IgD-negative memory B cell (primary cell): ENCODE measurements around the gene WSCD1. TPM values are rescaled to one million over a fixed set of nuclear protein-coding genes. Genes with fewer than 3 reads are reported as not detected.

Source experiments
- H3K27ac Mint-ChIP-seq, 3 donors: one replicate each; pipeline ENCODE4 v1.8.0; 2020 to 2022; ENCODE audit warnings: mild to moderate bottlenecking in 3 of 3, mixed read lengths in 3 of 3, moderate library complexity in 1 of 3
- H3K27me3 Mint-ChIP-seq: one replicate; pipeline ENCODE4 v1.8.0; 2021; ENCODE audit warnings: mixed read lengths
- H3K36me3 Mint-ChIP-seq: one replicate; pipeline ENCODE4 v1.8.0; 2020; ENCODE audit warnings: mild to moderate bottlenecking, mixed read lengths
- H3K4me1 Mint-ChIP-seq, 3 donors: one replicate each; pipeline ENCODE4 v1.8.0; 2020 to 2022; ENCODE audit warnings: mixed read lengths in 3 of 3, mild to moderate bottlenecking in 1 of 3
- H3K4me3 Mint-ChIP-seq, 4 donors: one replicate each; pipeline ENCODE4 v1.8.0; 2020 to 2022; ENCODE audit warnings: mild to moderate bottlenecking in 4 of 4, mixed read lengths in 4 of 4, moderate library complexity in 3 of 4
- H3K9me3 Mint-ChIP-seq, 3 donors: one replicate each; pipeline ENCODE4 v1.8.0; 2020 to 2021; ENCODE audit warnings: mixed read lengths in 3 of 3, mild to moderate bottlenecking in 1 of 3
- polyA plus RNA-seq: library from polyadenylated mRNA; unstranded; fragments of 300-500 nt; fragmentation: Illumina TruSeq; gene quantifications from one replicate; pipeline ENCODE4 v1.2.3, GENCODE V29; 2021

The WSCD1 gene
- polyA plus RNA-seq, 1 donor from 2014 or later: not detected

GRCh38 chr17:6135236-6135635, 65.1 kb downstream of the WSCD1 start:
- Mint-ChIP-seq H3K27ac (no peak overlapping the region), H3K27me3 (peaks cover 9% of the 10 kb centered on the region), H3K4me1 (no peaks in the 10 kb centered on the region), H3K36me3 (no peaks in the 10 kb centered on the region), H3K4me3 (no peak overlapping the region), H3K9me3 (peaks cover 0 to 2% (median 0%) of the 10 kb centered on the region in 3 donors)

GRCh38 chr17:6135996-6136395, 65.8 kb downstream of the WSCD1 start:
- Mint-ChIP-seq H3K36me3 (no peaks in the 10 kb centered on the region), H3K4me3 (no peak overlapping the region), H3K4me1 (no peaks in the 10 kb centered on the region), H3K27ac (no peak overlapping the region), H3K9me3 (peaks cover 0 to 2% (median 0%) of the 10 kb centered on the region in 3 donors), H3K27me3 (peaks cover 9% of the 10 kb centered on the region)

- peaks cover 0 to 2% (median 1%) of the 10 kb centered on the region in 3 donors for H3K9me3 Mint-ChIP-seq
- H3K27me3 Mint-ChIP-seq: peaks cover 6% of the 10 kb centered on the region
- no peaks in the 10 kb centered on the region for H3K4me1 Mint-ChIP-seq
- H3K4me3 Mint-ChIP-seq: no peak overlapping the region
- H3K36me3 Mint-ChIP-seq: no peaks in the 10 kb centered on the region
- no peak overlapping the region for H3K27ac Mint-ChIP-seq
Observed at GRCh38 chr17:6137716-6138502, 67.7 kb downstream of the WSCD1 start.

GRCh38 chr17:6138761-6139446, 68.7 kb downstream of the WSCD1 start:
- Mint-ChIP-seq H3K27me3 (peaks cover 6% of the 10 kb centered on the region), H3K36me3 (no peaks in the 10 kb centered on the region), H3K4me1 (no peaks in the 10 kb centered on the region), H3K9me3 (peaks cover 0 to 2% (median 1%) of the 10 kb centered on the region in 3 donors), H3K4me3 (no peak overlapping the region), H3K27ac (no peak overlapping the region)

- Mint-ChIP-seq H3K4me1 (no peaks in the 10 kb centered on the region), H3K27me3 (peaks cover 6% of the 10 kb centered on the region), H3K36me3 (no peaks in the 10 kb centered on the region), H3K27ac (no peak overlapping the region), H3K4me3 (no peak overlapping the region), H3K9me3 (peaks cover 0 to 2% (median 1%) of the 10 kb centered on the region in 3 donors)
Observed at GRCh38 chr17:6139447-6139832, 69.3 kb downstream of the WSCD1 start.

GRCh38 chr17:6140188-6140587, 70.0 kb downstream of the WSCD1 start:
- Mint-ChIP-seq H3K36me3 (no peaks in the 10 kb centered on the region), H3K4me1 (no peaks in the 10 kb centered on the region), H3K4me3 (no peak overlapping the region), H3K9me3 (peaks cover 1 to 2% (median 2%) of the 10 kb centered on the region in 3 donors), H3K27ac (no peak overlapping the region), H3K27me3 (peaks cover 6% of the 10 kb centered on the region)

GRCh38 chr17:6140728-6141330, 70.7 kb downstream of the WSCD1 start:
- no peak overlapping the region for H3K4me3 Mint-ChIP-seq
- H3K27ac Mint-ChIP-seq: no peak overlapping the region
- peaks cover 6% of the 10 kb centered on the region for H3K27me3 Mint-ChIP-seq
- H3K36me3 Mint-ChIP-seq: no peaks in the 10 kb centered on the region
- H3K4me1 Mint-ChIP-seq: no peaks in the 10 kb centered on the region
- H3K9me3 Mint-ChIP-seq: peaks cover 1 to 4% (median 3%) of the 10 kb centered on the region in 3 donors

- peaks cover 3 to 8% (median 3%) of the 10 kb centered on the region in 3 donors for H3K9me3 Mint-ChIP-seq
- no peaks in the 10 kb centered on the region for H3K36me3 Mint-ChIP-seq
- no peaks in the 10 kb centered on the region for H3K4me1 Mint-ChIP-seq
- H3K27me3 Mint-ChIP-seq: no peaks in the 10 kb centered on the region
- no peak overlapping the region for H3K4me3 Mint-ChIP-seq
- H3K27ac Mint-ChIP-seq: no peak overlapping the region
Observed at GRCh38 chr17:6142701-6143100, 72.5 kb downstream of the WSCD1 start.

GRCh38 chr17:6145946-6146345, 75.8 kb downstream of the WSCD1 start:
- H3K27me3 Mint-ChIP-seq: peaks cover 4% of the 10 kb centered on the region
- H3K27ac Mint-ChIP-seq: no peak overlapping the region
- H3K4me1 Mint-ChIP-seq: no peaks in the 10 kb centered on the region
- H3K4me3 Mint-ChIP-seq: no peak overlapping the region
- no peaks in the 10 kb centered on the region for H3K36me3 Mint-ChIP-seq
- H3K9me3 Mint-ChIP-seq: peaks cover 3 to 8% (median 3%) of the 10 kb centered on the region in 3 donors

- Mint-ChIP-seq H3K27me3 (peaks cover 9% of the 10 kb centered on the region), H3K9me3 (peaks cover 1 to 8% (median 3%) of the 10 kb centered on the region in 3 donors), H3K4me1 (no peaks in the 10 kb centered on the region), H3K27ac (peak overlapping the region in 1 of 3 donors; percentile 71), H3K4me3 (no peak overlapping the region), H3K36me3 (no peaks in the 10 kb centered on the region)
Observed at GRCh38 chr17:6147042-6147441, 76.9 kb downstream of the WSCD1 start.

- H3K27me3 Mint-ChIP-seq: peaks cover 8% of the 10 kb centered on the region
- peaks cover 0 to 3% (median 0%) of the 10 kb centered on the region in 3 donors for H3K9me3 Mint-ChIP-seq
- no peak overlapping the region for H3K4me3 Mint-ChIP-seq
- no peak overlapping the region for H3K27ac Mint-ChIP-seq
- no peaks in the 10 kb centered on the region for H3K4me1 Mint-ChIP-seq
- no peaks in the 10 kb centered on the region for H3K36me3 Mint-ChIP-seq
Observed at GRCh38 chr17:6153375-6153774, 83.2 kb downstream of the WSCD1 start.

- Mint-ChIP-seq H3K4me3 (no peak overlapping the region), H3K4me1 (no peaks in the 10 kb centered on the region), H3K9me3 (peaks cover 0 to 3% (median 0%) of the 10 kb centered on the region in 3 donors), H3K27ac (no peak overlapping the region), H3K27me3 (peaks cover 9% of the 10 kb centered on the region), H3K36me3 (no peaks in the 10 kb centered on the region)
Observed at GRCh38 chr17:6157716-6158115, 87.5 kb downstream of the WSCD1 start.

- Mint-ChIP-seq H3K9me3 (peaks cover 0 to 1% (median 0%) of the 10 kb centered on the region in 3 donors), H3K27ac (peak overlapping the region in 1 of 3 donors; percentile 35), H3K4me3 (no peak overlapping the region), H3K4me1 (no peaks in the 10 kb centered on the region), H3K27me3 (peaks cover 11% of the 10 kb centered on the region), H3K36me3 (peaks cover 2% of the 10 kb centered on the region)
Observed at GRCh38 chr17:6159541-6160231, 89.5 kb downstream of the WSCD1 start.

GRCh38 chr17:6160232-6160555, 90.0 kb downstream of the WSCD1 start:
- Mint-ChIP-seq H3K27me3 (peaks cover 11% of the 10 kb centered on the region), H3K36me3 (peaks cover 2% of the 10 kb centered on the region), H3K4me3 (no peak overlapping the region), H3K9me3 (peaks cover 0 to 1% (median 0%) of the 10 kb centered on the region in 3 donors), H3K4me1 (no peaks in the 10 kb centered on the region), H3K27ac (no peak overlapping the region)
